NCI-H1694 (cell line): Measurements from ENCODE around the gene MEG3.
A peak's percentile ranks its signal among the peaks of the same experiment; 100 is the strongest.

Experiments
- DNase-seq: peaks from one replicate; lab custom pipeline; 2025; lab: John Stamatoyannopoulos, UW

Gene MEG3

DNA sequence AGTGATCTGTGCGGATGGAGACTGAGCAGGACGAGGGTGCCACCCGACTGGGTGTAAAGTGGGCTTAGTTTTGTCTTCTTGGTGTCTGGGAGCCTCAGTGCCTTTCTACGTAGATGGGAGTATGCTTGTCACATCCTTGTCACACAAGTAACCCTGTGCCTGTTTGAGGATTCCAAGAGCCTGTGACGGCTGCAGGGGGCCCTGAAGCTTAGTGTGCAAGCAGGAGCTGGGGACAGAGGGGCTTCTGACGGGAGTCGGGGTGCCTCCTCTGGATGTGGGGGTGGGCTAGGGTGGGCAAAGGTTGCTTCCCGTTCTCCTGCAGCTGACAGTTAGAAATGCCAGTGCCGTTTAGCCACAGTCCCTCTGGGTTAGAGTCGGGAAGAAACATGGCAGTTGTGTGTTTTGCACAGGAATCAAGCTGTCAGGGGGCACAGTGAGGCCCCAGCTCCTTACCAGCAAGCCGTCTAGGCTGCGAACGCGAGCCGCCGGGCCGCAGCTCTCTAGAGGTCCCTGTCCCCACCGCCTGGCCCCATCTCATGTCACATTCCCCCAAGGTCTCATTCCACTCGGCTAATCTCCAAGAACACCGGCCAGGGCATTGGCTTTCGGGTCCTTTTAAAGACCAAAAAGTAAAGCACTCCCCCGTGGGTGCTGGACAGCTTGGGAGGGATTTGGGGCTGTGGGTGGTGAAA is 70.6 kb downstream of the MEG3 start:
- no peak for DNase-seq

DNA sequence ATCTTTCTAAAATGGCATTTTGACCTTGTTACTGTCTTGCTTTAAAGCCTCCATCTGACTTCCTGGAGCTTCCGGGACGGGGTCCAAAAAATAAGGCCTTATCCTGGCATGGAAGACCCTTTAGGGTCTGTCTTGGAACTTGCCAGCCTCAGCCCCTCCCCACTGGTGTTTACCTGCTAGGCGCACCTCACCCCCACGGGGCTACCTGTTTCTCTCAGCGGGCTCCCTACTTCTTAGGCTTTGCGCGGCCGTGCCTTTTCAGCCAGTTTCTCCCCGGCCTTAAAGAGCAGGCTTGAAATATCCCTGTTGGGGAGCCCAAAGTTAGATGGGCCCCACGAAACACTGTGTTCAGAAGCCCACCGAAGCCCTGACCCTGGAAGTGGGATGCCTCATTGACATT is 72.5 kb downstream of the MEG3 start:
- DNase-seq, result no peak

DNA sequence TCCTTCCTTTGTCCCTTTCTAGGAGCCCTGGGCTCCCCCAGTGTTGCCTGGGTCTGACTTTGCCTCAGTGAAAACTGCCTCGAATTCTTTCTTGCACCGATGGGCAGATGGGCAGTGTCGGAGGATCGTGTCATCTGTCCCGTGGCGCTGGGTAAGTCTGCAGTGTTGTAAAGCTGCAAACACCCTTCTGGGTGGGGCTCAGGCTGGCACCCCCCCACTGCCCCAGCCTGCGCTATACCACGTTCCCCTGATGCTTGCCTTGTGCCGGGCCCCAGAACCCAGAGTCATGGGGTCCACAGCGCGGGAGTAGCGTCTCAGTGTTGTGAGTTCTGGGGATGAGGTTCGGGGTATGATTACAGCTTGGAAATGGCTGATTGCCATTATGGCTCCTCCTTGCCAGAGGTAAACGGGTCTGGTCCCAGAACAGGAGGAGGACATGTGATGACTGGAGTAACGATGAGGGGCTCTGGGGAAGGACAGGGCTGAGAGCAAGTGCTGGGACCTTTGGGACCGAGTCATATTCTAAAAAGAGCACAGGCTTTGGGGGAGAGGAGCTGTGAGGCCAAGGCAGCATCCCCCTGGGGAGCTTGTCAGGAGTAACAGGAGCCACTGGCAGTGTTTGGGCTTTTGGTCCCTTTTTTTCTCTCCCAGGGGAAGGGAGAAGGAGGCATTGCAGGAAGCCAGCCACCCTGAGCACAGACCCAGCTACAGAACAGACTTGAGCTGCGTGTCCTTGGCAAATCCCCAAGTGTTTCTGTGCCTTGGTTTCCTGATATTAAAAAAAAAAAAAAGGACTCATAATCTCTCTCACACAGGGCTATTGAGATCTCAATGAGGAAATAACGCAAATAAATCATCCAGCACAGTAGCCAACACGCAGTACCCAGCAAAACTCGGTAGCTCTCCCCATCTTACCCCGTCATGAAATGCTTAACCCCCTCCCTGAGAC is 73.3 kb downstream of the MEG3 start:
- DNase-seq, result peak; percentile 39

DNA sequence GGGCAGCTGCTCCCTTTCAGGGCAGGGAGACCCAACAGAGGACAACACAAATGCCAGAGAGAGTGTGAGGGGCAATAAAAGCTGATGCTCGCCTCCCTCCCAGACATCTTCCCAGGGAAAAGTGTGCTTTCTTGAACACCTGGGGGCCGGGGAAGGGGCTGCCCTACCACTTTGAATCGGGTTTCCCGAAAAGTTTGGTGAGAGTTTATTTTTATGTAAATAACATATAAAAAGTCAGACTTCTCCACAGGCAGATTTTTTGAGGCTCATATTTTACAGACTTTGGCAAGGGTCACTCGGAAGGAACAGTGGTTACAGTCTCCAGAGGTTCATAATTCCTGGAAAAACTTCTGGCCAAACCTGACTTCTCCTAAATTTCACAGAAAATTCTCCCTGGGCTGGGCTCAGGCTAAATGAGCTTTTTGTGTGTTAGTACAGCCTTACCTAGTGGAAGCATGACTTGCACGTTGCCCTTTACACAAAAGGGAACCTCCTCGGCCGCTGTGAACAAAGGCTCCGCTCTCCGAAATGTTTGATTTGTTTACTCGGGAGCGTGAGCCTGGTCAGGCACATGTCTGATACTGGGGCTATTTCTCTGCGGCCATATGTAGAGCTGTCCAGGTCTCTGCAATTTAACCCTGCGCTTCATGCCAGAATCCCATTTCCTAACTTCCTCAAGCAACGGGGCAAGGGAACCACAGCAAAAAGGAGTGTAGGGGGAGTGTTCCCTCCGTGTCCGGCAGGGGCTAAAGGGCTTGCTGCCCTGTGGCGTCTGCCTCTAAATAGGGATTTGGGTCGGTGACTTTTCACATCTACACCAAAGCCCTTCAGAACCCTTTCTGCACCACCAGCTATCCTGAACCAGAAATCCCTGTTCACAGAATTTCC is 74.2 kb downstream of the MEG3 start:
- DNase-seq, result no peak

DNA sequence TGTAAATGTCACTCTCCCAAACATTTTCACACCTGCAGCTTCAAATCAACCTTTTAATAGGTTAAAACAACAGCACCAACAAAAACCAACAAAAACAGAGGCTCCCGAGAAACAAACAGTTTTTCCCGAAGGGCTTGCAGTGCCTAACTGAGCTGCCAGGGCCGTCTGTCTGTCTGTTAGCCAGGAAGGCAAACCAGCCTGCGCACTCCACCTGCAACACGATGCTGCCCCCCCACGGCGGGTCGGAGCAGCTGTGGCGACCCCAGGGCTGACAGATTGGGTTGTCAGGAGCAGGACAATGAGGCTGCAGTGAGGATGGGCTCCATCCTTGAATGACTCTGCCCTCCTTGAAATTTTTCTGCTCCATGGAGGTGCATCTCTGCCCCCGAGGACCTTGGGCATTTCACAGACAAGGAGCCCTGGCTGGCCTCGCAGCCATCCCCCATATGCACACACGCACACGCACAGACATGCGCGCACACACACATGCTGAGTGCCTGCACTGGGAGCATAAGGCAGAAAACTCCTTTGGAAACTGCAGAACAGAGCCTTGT is 75.0 kb downstream of the MEG3 start:
- peak; percentile 72 for DNase-seq

DNA sequence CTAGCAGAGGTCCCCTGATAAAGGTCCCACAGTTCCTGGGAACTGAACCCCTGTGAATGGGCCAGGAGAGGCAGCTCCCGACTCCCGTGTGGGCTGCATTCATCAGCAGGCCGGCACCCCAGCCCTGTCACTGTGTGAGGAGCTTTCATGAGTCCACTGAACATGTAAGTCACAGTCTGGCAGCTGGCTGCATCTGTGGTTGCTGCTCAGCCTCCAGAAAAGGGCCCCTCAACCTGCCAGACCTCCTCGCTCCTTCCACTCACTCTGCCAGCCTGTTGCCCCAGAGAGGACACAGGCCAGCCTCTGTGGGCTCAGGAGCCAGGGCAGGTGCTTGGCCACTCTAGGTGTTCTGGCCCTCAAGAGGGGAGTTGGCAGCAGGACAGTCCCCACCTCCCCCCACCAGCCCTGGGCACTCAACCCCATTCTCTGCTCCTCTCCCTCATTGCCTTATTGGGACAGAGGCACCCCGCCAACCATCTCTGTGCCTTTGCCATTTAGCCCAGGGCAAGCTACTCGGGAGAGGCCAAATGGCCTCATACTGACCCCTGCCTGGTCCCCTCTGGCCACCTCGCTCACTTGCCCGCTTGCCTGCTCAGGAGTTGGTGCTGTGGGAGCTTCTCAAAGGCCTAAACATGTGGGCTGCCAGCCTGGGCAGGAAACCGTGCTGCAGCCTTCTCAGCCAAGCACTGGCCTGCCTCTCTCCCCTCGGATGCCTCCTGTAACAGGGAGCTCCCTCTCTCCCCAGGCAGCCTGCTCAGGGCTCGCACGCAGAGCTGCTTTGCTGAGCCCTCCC is 75.7 kb downstream of the MEG3 start:
- DNase-seq, result no peak

DNA sequence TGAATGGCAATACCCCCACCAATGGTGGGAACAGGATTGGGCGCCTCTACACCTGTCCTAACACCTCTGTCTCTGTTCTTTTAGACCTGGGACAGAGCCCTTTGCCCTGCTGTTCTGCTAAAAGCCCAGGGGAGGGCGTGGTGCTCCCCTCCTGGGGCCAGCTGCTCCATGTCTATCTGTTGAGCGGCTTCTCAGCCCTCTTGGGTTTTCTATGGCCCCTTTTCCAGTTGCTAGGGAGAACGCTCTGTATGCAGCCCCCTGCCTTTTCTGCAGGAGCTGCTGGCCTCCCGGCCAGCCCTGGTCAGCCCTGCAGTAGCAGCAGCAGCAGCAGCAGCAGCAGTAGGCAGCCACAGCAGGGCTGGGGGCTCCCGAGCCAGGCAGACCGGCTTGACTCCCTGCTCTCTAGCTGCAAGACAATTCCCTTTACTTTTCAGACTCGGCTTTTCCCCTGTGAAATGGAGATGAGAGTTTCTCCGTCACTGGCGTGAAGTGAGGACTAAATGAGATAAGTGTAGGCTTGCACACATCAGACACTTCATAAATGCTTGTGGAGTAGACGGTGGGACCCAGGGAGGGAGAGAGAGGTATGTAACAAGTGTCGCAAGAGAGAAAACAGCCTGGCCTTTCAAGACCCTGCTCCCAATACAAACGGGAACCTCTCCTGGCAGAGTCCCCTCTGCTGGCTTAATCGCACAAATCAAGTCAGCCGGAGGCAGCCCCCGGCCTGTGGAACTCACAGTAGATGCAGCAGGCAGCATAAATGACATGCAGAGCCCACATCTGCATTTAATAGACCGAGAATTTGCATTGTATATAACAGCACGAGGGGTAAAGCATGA is 76.6 kb downstream of the MEG3 start:
- peak; percentile 38 for DNase-seq

DNA sequence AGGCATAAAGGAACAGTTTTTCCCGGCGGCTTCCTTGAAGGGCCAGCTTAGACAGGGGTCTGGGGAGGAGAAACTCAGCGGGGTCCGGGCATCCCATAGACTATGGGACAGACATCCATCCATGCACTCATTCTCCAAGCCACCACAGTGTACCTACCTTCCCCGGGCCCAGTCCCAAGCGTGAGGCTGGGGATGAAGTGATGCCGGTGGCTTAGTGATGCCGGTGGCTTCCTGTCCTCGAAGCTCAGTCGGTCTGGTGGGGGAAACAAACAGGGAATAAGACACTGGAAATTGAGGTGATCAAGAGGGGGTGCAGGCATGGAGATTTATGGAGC is 77.2 kb downstream of the MEG3 start:
- DNase-seq, result no peak

DNA sequence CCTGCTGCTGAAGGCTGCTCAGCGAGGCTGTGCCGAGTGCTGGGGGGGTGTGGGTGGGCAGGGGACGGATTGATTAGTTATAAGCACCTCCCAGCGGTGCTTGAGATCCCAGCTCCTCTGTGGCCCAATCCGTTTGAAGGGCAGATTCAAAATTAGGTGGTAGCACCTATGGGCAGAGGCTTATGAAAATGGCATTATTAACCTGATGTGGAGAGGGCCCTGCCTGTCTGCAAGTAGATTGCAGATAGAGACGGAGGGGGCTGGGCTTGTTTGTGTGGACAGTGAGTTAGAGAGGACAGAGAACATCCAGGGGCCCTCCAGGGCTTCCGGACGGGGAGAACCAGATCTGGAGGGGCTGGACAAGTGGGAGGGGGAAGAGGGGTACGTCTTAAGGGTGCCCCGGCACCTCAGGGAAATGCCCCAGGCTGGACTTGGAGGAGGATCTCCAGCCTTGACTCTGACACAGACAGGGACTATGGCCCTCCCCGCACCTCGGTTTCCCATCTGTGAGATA is 77.8 kb downstream of the MEG3 start, which contains the start of gene RTL1:
RTL1 (minus strand) TSS at position 51 of the 514 bp plus-strand sequence. CDS start 18,934 bp downstream, outside the sequence.
- no peak for DNase-seq

DNA sequence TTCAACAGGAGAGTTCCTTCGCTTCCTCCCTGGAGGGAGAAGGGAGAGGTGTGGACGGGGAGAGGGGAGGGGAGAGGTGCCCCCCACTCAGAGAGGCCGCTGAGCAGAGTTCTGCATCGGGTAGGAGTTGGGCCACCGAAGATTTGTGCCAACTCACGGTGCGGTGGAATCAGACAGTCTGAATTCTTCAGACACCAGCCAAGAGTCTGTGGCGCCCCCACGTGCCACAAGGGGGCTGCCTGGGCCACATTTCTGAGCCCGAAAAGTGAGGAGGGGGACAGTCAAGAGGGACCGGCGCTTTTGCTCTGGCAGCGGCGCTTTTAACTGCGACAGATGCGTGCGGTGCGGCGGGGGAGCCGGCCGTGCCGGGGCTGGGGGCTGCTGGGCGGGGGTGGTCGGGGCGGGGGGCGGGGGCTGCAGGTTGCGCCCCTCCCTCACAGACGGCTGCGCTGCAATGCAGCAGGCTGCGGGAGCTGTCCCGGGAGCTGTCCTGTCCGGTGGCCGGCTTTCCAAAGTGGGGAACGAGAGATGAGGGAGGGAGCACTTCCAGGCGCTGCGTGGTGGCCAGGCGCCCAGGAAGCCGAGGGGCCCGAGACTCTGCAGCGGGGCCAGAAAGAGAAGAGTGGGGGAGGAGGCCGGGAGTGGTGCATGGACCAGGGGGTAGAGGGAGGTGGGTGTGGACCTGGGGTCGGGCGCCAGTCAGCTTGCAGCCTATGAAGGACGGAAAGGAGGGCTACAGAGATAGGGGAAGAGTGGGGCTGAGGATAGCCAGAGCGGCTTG is 78.6 kb downstream of the MEG3 start:
- DNase-seq, result peak; percentile 85

DNA sequence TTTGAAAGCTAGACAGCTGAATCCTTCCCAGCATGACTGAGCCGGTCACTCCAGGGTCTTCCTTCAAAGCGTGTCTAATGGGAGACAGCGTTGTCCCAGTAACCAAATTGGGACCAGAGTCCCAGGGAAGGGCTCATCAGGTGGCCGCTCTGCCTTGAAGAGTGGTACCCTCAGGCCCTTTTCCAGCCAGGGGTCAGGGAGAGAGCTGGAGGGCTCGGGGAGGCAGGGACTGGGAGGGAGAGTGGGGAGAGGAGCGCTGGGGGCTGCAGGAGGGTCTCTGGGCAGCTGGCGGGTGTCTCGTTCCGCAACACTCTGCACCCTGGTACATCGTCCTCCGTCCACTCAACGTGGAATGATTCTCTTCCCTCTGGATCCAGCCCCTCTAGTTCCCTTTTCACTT is 79.2 kb downstream of the MEG3 start:
- DNase-seq, result no peak

DNA sequence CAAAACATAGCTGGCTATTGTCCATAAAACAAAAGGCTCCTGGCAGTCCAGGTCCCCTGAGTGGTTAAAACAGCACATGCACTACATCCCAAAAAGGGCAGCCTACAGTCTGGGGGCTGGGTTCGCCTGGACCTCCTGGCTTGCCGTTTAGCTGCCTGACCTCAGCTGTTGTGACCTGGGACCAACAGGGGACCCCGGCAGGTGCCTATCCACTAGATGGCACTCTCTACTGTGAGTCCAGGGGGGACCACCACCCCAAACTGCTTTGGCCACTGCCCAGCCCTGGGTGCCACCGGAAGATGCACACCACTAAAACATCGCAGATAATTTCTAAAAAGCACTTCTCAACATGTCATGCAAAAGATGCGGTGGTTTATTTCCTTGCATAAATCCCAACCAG is 80.5 kb downstream of the MEG3 start:
- no peak for DNase-seq

DNA sequence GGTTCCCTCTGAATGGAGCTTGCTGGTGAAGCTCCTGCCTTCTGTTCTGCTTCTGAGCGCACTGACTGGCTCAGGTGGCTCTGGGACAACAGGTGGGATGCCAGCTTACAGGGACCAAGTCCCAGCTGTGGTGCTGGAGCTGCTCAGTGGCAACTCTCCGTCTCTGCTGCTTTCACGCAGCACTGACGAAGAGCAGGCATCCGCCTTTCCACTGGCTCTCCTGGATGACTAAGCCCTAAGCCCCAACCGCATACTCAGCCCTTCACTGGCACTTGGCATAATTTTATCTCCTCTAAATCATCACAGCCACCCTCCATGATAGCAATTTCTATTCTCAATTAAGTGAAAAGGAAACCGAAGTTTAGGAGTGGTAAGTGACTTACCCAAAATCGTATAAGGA is 81.3 kb downstream of the MEG3 start:
- no peak for DNase-seq

DNA sequence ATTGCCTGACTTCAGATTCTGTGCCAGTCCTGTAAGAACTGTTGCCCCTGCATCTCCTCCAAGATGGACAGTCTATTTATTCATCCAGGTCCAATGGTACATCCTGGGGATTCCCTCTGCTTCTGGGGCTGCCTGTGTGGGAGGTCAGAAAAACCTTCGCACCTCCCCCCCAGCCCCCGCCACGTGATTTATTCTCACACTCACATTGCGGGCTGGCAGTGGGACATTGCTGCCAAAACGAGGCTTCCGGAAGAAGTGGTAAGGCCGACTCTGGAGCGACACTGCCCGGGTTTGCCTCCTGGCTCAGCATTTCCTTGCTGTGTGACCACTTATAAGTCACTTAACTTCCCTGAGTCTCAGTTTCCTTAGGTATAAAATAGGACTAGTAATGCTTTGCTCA is 83.5 kb downstream of the MEG3 start:
- DNase-seq, result no peak
